Right atrium auricular region (tissue), 2 donors: ENCODE results near the gene C1orf74. TPM values are rescaled to one million over a fixed set of nuclear protein-coding genes. Genes with fewer than 3 reads are reported as not detected.
A peak's percentile ranks its signal among the peaks of the same experiment; 100 is the strongest.

Experiments used
- DNase-seq: peaks from one replicate; pipeline ENCODE4 v3.0.0-alpha.2; 2019; ENCODE audit warnings: low spot score
- H3K27ac ChIP-seq, 2 donors: fragments of 200-600 bp; sonication (generic); 1 replicate in 1 of 2; 2 replicates in 1 of 2; pipeline ENCODE4 v1.5.1; 2016 to 2019
- H3K27me3 ChIP-seq, 2 donors: fragments of 200-600 bp; sonication (generic); one replicate each; pipeline versions ENCODE4 v1.5.1 to v1.6.0; 2017 to 2019
- H3K36me3 ChIP-seq: fragments of 200-600 bp; sonication (generic); one replicate; pipeline ENCODE4 v1.5.1; 2016
- H3K4me1 ChIP-seq, 2 donors: fragments of 200-600 bp; sonication (generic); one replicate each; pipeline versions ENCODE4 v1.5.1 to v1.6.0; 2017 to 2019
- H3K4me3 ChIP-seq, 2 donors: fragments of 200-600 bp; sonication (generic); 1 replicate in 1 of 2; 2 replicates in 1 of 2; pipeline ENCODE4 v1.5.1; 2017 to 2019; ENCODE audit warnings: mild to moderate bottlenecking in 1 of 2, moderate library complexity in 1 of 2
- H3K9me3 ChIP-seq, 2 donors: fragments of 200-600 bp; sonication (generic); one replicate each; pipeline ENCODE4 v1.5.1; 2019
- total RNA-seq, 2 donors: library from RNA; depleted of rRNA; stranded (reverse); fragments of >200 nt; gene quantifications; one replicate each; pipeline ENCODE4 v1.1.0, GENCODE V29; 2016
- TF ChIP-seq, protein P1 (sequence below), 2 donors: fragments of 200-600 bp; sonication (generic); IDR thresholded peaks; one replicate each; pipeline ENCODE4 v1.5.1; 2019; ENCODE audit warnings: antibody characterized with exemption in 2 of 2

Gene C1orf74
- total RNA-seq, 2 donors from 2014 or later, result 1.6 to 1.7 TPM

DNA sequence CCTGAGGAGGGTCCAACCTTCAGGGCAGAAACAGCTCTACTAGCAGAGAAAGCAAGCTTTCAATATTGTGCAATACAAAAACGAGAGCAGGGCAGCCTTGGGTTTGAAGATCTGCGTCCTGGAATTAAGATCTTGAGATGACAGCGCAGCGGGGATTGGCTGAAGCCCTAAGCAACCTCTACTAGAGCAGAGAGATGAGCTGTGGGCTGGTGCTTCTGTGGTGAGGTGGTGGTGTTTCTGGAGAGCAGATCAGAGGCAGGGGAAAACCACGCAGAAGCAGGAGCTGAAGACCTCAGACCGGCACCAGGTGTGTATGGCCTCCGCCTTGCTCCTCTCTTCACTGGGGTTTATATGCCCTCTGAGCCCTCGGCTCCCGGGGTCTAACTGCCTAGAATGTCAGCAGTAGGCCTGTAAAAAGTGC lies 16.0 kb downstream of the C1orf74 start:
- Histone ChIP-seq H3K27ac (no peak overlapping the region), H3K36me3 (no peaks in the 10 kb centered on the region), H3K27me3 (no peaks in the 10 kb centered on the region), H3K4me3 (no peak overlapping the region), H3K9me3 (no peaks in the 10 kb centered on the region), H3K4me1 (peaks cover 0 to 28% of the 10 kb centered on the region in 2 donors)
- no peak for DNase-seq
- TF ChIP-seq, protein P1, sequence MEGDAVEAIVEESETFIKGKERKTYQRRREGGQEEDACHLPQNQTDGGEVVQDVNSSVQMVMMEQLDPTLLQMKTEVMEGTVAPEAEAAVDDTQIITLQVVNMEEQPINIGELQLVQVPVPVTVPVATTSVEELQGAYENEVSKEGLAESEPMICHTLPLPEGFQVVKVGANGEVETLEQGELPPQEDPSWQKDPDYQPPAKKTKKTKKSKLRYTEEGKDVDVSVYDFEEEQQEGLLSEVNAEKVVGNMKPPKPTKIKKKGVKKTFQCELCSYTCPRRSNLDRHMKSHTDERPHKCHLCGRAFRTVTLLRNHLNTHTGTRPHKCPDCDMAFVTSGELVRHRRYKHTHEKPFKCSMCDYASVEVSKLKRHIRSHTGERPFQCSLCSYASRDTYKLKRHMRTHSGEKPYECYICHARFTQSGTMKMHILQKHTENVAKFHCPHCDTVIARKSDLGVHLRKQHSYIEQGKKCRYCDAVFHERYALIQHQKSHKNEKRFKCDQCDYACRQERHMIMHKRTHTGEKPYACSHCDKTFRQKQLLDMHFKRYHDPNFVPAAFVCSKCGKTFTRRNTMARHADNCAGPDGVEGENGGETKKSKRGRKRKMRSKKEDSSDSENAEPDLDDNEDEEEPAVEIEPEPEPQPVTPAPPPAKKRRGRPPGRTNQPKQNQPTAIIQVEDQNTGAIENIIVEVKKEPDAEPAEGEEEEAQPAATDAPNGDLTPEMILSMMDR (IDR thresholded peaks at IDR 0.05), result no peak

DNA sequence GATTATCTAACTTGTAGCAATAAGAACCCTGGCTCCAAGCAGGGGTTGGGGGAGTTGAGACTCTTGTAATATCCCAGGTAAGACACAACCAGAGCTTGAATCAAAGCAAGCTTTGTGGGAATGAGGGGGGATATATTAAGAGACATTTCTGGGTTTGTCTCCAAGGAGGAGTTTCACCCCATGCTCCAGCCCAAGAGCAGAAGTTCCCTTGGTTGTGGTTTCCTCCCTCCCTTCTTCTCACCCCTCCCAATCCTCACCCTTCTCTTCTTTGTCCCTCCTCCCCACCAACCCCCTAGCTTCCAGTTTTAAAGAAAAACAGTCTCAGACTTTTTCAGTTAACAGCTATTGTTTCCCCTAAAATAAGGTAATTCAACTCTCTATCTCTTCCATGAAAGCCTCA lies 16.7 kb downstream of the C1orf74 start:
- Histone ChIP-seq H3K9me3 (no peaks in the 10 kb centered on the region), H3K27me3 (no peaks in the 10 kb centered on the region), H3K27ac (no peak overlapping the region), H3K4me3 (no peak overlapping the region), H3K4me1 (peaks cover 0 to 28% of the 10 kb centered on the region in 2 donors), H3K36me3 (no peaks in the 10 kb centered on the region)
- DNase-seq, result no peak
- TF ChIP-seq, protein P1 (IDR thresholded peaks at IDR 0.05), result no peak

DNA sequence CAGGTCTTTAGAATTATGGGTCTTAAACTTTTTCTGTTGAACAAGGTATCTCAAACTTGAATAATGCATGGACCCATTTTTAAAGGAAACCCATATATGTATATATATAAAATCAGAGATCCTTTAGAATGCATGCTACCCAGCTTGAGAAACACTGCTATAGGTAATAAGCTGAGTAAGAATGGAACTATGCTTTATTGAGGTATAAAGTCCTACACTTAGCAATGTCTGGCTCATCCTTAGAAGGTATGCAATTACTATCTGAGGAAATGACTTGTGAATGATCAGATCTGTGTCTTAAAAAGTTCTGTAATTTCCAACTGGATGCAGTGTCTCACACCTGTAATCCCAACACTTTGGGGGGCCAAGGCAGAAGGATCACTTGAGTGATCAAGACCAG lies 17.3 kb downstream of the C1orf74 start:
- Histone ChIP-seq H3K27ac (no peak overlapping the region), H3K27me3 (no peaks in the 10 kb centered on the region), H3K36me3 (no peaks in the 10 kb centered on the region), H3K9me3 (no peaks in the 10 kb centered on the region), H3K4me1 (peaks cover 0 to 28% of the 10 kb centered on the region in 2 donors), H3K4me3 (no peak overlapping the region)
- TF ChIP-seq, protein P1 (IDR thresholded peaks at IDR 0.05), result no peak
- no peak for DNase-seq

DNA sequence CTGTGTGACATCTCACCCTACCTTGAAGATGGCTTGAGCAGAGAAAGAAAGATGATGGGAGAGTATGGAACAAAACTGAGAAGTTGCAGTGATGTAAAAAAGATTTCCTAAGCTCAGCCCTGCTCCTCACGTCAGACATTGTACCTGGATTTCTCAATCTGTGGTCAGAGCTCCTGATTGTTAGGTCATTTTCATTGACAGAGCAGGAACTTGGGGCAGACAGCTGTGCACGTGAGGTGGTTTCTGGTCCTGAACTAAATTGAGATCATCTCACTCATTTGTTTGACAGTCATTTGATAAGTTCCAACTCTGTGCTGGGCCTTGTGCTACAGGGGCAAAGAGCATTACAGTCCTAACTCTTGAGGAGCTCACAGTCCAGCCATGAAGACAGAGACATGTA lies 18.3 kb downstream of the C1orf74 start:
- H3K27ac ChIP-seq, result no peak overlapping the region
- no peak overlapping the region for H3K4me3 ChIP-seq
- TF ChIP-seq, protein P1 (IDR thresholded peaks at IDR 0.05), result no peak
- DNase-seq, result no peak
- H3K4me1 ChIP-seq, result peaks cover 0 to 30% of the 10 kb centered on the region in 2 donors
- no peaks in the 10 kb centered on the region for H3K27me3 ChIP-seq
- H3K36me3 ChIP-seq, result no peaks in the 10 kb centered on the region
- no peaks in the 10 kb centered on the region for H3K9me3 ChIP-seq

DNA sequence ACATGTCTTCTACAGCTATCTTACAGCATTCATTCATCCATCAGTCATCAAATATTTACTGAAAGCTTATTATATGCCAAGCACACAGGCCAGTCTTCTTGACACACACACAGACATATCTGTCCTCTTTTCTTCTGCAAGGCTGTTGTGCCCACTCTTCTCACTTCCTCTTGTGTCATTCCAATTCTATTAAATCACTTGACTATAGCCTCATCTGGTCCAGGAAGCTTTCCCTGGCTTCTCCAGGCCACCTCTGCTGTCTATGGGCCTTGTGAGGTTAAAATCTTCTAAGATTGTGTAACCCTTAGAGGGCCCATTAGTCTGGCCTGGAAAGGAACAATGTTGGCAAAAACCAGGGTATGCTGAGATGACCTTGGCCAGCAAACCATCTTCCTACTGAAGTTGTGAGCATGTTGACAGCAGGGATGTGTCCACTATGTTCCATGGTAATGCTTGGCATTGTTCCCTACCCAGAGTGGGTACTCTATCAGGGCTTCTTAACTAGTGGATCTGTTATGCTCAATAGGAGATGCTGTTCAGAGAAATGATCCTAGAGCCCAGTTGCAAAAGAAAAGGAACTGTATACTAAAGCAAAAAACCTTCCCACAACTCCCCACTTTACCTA lies 23.2 kb downstream of the C1orf74 start:
- H3K36me3 ChIP-seq, result no peaks in the 10 kb centered on the region
- H3K27ac ChIP-seq, result peak overlapping the region in 1 of 2 donors; percentile 57
- no peaks in the 10 kb centered on the region for H3K27me3 ChIP-seq
- no peaks in the 10 kb centered on the region for H3K9me3 ChIP-seq
- TF ChIP-seq, protein P1 (IDR thresholded peaks at IDR 0.05), result no peak
- H3K4me1 ChIP-seq, result peaks cover 0 to 7% of the 10 kb centered on the region in 2 donors
- DNase-seq, result no peak
- H3K4me3 ChIP-seq, result no peak overlapping the region

DNA sequence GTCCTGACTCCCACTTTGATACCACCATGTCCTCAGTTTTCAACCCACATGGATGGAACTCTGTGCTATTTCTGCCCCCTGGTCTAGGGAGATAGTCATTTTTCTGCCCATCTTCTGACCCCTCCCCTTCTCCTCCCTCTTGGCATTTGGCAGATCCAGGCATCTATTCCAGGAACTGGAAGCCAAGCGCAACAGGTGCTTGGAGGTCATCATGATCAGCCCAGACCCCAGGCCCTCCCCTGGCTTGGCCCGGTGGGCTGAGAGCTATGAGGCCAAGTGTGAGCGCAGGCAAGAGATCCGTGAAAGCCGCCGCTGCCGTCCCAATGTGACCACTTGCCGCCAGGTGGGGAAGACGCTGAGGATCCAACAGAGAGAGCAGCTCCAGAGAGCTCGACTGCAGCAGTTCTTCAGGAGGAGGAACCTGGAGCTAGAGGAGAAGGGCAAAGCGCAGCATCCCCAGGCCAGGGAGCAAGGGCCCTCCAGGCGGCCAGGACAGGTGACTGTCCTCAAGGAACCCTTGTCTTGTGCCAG lies 24.5 kb downstream of the C1orf74 start:
- H3K27me3 ChIP-seq, result no peaks in the 10 kb centered on the region
- peaks cover 0 to 7% of the 10 kb centered on the region in 2 donors for H3K4me1 ChIP-seq
- H3K9me3 ChIP-seq, result no peaks in the 10 kb centered on the region
- no peak overlapping the region for H3K4me3 ChIP-seq
- H3K27ac ChIP-seq, result no peak overlapping the region
- no peaks in the 10 kb centered on the region for H3K36me3 ChIP-seq
- DNase-seq, result no peak
- TF ChIP-seq, protein P1 (IDR thresholded peaks at IDR 0.05), result no peak
